Body of pancreas (tissue), 4 donors: Measurements from ENCODE around the gene UNC80. TPM values are rescaled to one million over a fixed set of nuclear protein-coding genes. Genes with fewer than 3 reads are reported as not detected.

Experiments
- ATAC-seq: fragments of 150-250 bp; one replicate; pipeline ENCODE4 v1.9.1; 2016
- DNase-seq, 4 donors: peaks; one replicate each; pipeline ENCODE4 v3.0.0-alpha.2; 2019
- H3K27ac ChIP-seq, 4 donors: fragments of 200-600 bp; sonication (generic); 1 replicate in 3 of 4; 2 replicates in 1 of 4; pipeline versions ENCODE4 v1.5.1 to v1.6.1; 2016 to 2019; ENCODE audit warnings: mild to moderate bottlenecking in 1 of 4, mixed read lengths in 1 of 4, moderate library complexity in 1 of 4
- H3K27me3 ChIP-seq, 2 donors: fragments of 200-600 bp; sonication (generic); one replicate each; pipeline ENCODE4 v1.6.0; 2016; ENCODE audit warnings: mild to moderate bottlenecking in 1 of 2
- H3K36me3 ChIP-seq, 2 donors: fragments of 200-600 bp; sonication (generic); replicated peaks in 1 of 2; 2 replicates each; pipeline ENCODE4 v1.5.1; 2016; ENCODE audit warnings: low read depth in 2 of 2; ENCODE audit not compliant: insufficient read depth in 1 of 2
- H3K4me1 ChIP-seq: fragments of 200-600 bp; sonication (generic); one replicate; pipeline ENCODE4 v1.6.0; 2016
- H3K4me3 ChIP-seq, 2 donors: fragments of 200-600 bp; sonication (generic); 1 replicate in 1 of 2; 2 replicates in 1 of 2; pipeline ENCODE4 v1.5.1; 2016 to 2019
- H3K9me3 ChIP-seq, 3 donors: fragments of 200-600 bp; sonication (generic); 1 replicate in 2 of 3; 2 replicates in 1 of 3; pipeline ENCODE4 v1.5.1; 2016
- POLR2A ChIP-seq, 3 donors: fragments of 450-650 bp; IDR thresholded peaks; one replicate each; pipeline ENCODE4 v1.6.1; 2016; ENCODE audit warnings: antibody characterized with exemption in 3 of 3, mild to moderate bottlenecking in 2 of 3
- WGBS, 2 donors: methylation state at CpG; one replicate each; pipeline ENCODE4 v1.1.5; 2017; 5-methylcytosine and 5-hydroxymethylcytosine counted together
- intact Hi-C: fragments of 100-400 bp; cut with DNase I; formaldehyde crosslinking; loops from one replicate; pipeline ENCODE4 v1.15.1; 2023
- total RNA-seq, 2 donors: library from RNA; depleted of rRNA; stranded (reverse); fragments of >200 nt; gene quantifications; one replicate each; pipeline ENCODE4 v1.1.0, GENCODE V29; 2016
- TF ChIP-seq, protein P1 (sequence below), 7 experiments: fragments of 450-650 bp in 4 of 7; fragments of 200-600 bp in 3 of 7; sonication (generic) in 3 of 7; IDR thresholded peaks; one replicate each; pipeline ENCODE4 v1.5.1; 2016 to 2019; ENCODE audit warnings: antibody characterized with exemption in 7 of 7

Gene UNC80
- total RNA-seq, 2 donors from 2014 or later = 1.8 to 4.0 TPM

DNA sequence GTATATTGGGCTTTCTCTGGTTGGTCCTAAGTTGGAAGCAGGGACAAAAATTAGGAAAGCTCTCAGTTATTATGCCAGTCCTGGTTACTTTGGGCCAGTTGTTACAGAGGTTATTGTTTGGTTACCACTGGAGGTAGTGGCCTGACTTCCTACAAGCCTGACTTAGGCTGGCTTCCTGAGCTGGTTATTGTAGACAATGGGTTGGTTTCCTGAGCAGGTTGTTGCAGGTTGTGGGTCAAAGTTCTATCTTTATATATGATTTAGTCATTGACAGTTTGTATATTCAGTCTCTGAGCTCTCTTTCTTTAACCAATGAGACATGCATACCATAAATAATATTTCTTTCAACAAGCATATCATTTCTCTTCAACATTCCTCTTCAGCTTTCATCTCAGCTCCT, 172.1 kb downstream of the UNC80 start:
- H3K27ac ChIP-seq = no peak overlapping the region
- TF ChIP-seq, protein P1, sequence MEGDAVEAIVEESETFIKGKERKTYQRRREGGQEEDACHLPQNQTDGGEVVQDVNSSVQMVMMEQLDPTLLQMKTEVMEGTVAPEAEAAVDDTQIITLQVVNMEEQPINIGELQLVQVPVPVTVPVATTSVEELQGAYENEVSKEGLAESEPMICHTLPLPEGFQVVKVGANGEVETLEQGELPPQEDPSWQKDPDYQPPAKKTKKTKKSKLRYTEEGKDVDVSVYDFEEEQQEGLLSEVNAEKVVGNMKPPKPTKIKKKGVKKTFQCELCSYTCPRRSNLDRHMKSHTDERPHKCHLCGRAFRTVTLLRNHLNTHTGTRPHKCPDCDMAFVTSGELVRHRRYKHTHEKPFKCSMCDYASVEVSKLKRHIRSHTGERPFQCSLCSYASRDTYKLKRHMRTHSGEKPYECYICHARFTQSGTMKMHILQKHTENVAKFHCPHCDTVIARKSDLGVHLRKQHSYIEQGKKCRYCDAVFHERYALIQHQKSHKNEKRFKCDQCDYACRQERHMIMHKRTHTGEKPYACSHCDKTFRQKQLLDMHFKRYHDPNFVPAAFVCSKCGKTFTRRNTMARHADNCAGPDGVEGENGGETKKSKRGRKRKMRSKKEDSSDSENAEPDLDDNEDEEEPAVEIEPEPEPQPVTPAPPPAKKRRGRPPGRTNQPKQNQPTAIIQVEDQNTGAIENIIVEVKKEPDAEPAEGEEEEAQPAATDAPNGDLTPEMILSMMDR (IDR thresholded peaks at IDR 0.05) = no peak
- no peak for TF ChIP-seq POLR2A (IDR thresholded peaks at IDR 0.05)
- H3K4me3 ChIP-seq = no peak overlapping the region
- no peaks in the 10 kb centered on the region for H3K36me3 ChIP-seq
- peaks cover 12% of the 10 kb centered on the region for H3K4me1 ChIP-seq
- ATAC-seq (no peak), DNase-seq (no peak)
- H3K9me3 ChIP-seq = no peaks in the 10 kb centered on the region
- intact Hi-C loops = no loop called here
- H3K27me3 ChIP-seq = no peaks in the 10 kb centered on the region

DNA sequence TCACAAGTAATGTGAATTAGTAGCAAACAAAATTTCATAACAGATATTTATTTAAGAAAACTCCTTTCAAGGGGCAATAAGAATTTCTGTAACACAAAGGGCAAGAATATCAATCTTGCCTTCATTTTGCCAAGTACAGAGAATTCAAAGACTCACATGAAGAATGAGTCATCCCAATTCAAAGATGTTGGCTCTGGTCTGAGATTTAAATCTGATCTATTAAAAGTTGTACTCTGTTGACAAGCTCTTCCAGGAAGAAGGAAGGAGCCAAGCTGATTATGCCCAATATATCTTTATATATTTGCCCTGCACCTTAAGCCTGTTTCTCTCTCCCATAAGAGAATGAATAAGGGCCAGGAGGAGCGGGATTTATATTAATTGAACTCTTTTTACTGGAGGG, 174.9 kb downstream of the UNC80 start:
- TF ChIP-seq POLR2A (IDR thresholded peaks at IDR 0.05) = no peak
- TF ChIP-seq, protein P1 (IDR thresholded peaks at IDR 0.05) = no peak
- ATAC-seq (no peak), DNase-seq (no peak)
- WGBS, 2 donors = 89 to 100% methylated on average over 1 of the region's 1 CpG
- H3K36me3 ChIP-seq = no peaks in the 10 kb centered on the region
- H3K9me3 ChIP-seq = no peaks in the 10 kb centered on the region
- intact Hi-C loops = no loop called here
- H3K27me3 ChIP-seq = no peaks in the 10 kb centered on the region
- H3K27ac ChIP-seq = no peak overlapping the region
- H3K4me3 ChIP-seq = no peak overlapping the region
- peaks cover 7% of the 10 kb centered on the region for H3K4me1 ChIP-seq

DNA sequence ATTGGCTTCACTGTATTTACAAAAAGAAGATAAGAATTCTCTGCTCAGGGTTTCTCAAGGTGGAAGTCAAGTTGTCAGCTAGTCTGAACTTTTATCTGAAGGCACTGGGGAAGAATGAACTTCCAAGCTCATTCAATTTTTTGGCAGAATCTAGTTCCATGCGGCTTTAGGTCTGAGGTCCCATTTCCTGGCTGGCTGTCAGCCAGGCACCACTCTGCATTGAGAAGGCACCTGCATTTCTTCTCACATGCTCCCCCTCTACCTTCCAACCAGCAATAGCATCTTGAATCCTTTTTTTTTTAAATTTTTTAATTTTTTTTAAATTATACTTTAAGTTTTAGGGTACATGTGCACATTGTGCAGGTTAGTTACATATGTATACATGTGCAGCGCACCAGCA, 184.6 kb downstream of the UNC80 start:
- H3K36me3 ChIP-seq = no peaks in the 10 kb centered on the region
- DNase-seq (peak; percentile 65 to 88 (median 72)), ATAC-seq (peak; percentile 65)
- peak overlapping the region in 2 of 4 donors; percentile 14 to 67 for H3K27ac ChIP-seq
- 46 to 56% methylated on average over 2 of the region's 2 CpGs for WGBS, 2 donors
- intact Hi-C loops = no loop called here
- H3K27me3 ChIP-seq = no peaks in the 10 kb centered on the region
- H3K4me3 ChIP-seq = no peak overlapping the region
- TF ChIP-seq POLR2A (IDR thresholded peaks at IDR 0.05) = no peak
- TF ChIP-seq, protein P1 (IDR thresholded peaks at IDR 0.05) = peak in 3 of 7 experiments; percentile 8 to 13 (median 11)
- peaks cover 38% of the 10 kb centered on the region for H3K4me1 ChIP-seq
- H3K9me3 ChIP-seq = no peaks in the 10 kb centered on the region

DNA sequence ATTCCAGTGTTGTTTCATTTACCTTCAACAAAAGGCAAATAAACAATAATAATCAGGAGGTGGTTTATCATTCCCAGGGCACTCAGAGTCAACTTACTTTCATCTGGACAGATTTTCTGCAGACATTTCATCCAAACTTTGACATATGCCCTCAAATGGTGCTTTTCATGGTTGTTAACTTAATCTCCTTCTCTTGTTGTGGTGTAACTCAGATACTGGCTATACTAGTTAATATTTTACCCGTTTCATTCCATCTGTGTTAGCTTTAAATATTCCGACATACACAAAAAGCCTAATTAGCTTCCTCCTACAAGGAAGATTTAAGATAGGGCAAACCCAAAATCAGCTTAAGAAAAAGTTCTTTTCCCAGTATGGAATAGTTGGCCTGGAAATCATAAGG, 186.4 kb downstream of the UNC80 start:
- DNase-seq = no peak
- H3K4me3 ChIP-seq = no peak overlapping the region
- no peaks in the 10 kb centered on the region for H3K9me3 ChIP-seq
- peak; percentile 30 for ATAC-seq
- H3K27ac ChIP-seq = peak overlapping the region in 2 of 4 donors; percentile 53 to 67
- H3K36me3 ChIP-seq = no peaks in the 10 kb centered on the region
- no peaks in the 10 kb centered on the region for H3K27me3 ChIP-seq
- TF ChIP-seq, protein P1 (IDR thresholded peaks at IDR 0.05) = peak in 1 of 7 experiments; percentile 1
- TF ChIP-seq POLR2A (IDR thresholded peaks at IDR 0.05) = no peak
- H3K4me1 ChIP-seq = peaks cover 38% of the 10 kb centered on the region
- 6 to 13% methylated on average over 2 of the region's 2 CpGs for WGBS, 2 donors
- intact Hi-C loops = no loop called here

DNA sequence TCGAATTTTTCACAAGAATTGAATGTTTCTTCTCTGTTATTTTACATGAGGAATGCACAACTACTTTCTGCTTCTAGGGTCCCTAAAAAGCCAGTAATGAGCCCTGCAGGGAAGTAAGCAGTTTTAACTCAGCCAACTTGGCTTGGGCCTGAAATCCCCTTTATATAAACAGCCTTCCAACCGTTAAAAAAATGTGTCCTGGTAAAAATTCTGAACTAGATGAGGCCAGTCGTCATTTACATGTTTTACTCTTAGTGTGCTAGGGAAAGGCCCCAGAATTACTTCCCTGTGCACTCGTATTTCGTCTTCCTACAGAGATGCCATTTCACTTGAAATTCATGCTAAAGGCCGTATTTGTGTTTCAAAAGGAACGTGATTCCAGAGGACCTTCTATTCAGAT, 188.4 kb downstream of the UNC80 start:
- Histone ChIP-seq H3K9me3 (no peaks in the 10 kb centered on the region), H3K27me3 (no peaks in the 10 kb centered on the region), H3K4me3 (no peak overlapping the region), H3K36me3 (no peaks in the 10 kb centered on the region), H3K4me1 (peaks cover 38% of the 10 kb centered on the region), H3K27ac (no peak overlapping the region)
- WGBS, 2 donors = 57 to 61% methylated on average over 7 of the region's 7 CpGs
- DNase-seq = no peak
- intact Hi-C loops = no loop called here
- no peak for ATAC-seq
- no peak for TF ChIP-seq POLR2A (IDR thresholded peaks at IDR 0.05)
- TF ChIP-seq, protein P1 (IDR thresholded peaks at IDR 0.05) = no peak
